Right atrium auricular region (tissue), 2 donors: ENCODE data around the gene DYNC2H1. TPM values are rescaled to one million over a fixed set of nuclear protein-coding genes. Genes with fewer than 3 reads are reported as not detected.

Experiments used
- DNase-seq: peaks from one replicate; pipeline ENCODE4 v3.0.0-alpha.2; 2019; ENCODE audit warnings: low spot score
- H3K27ac ChIP-seq, 2 donors: fragments of 200-600 bp; sonication (generic); 1 replicate in 1 of 2; 2 replicates in 1 of 2; pipeline ENCODE4 v1.5.1; 2016 to 2019
- H3K27me3 ChIP-seq, 2 donors: fragments of 200-600 bp; sonication (generic); one replicate each; pipeline versions ENCODE4 v1.5.1 to v1.6.0; 2017 to 2019
- H3K36me3 ChIP-seq: fragments of 200-600 bp; sonication (generic); one replicate; pipeline ENCODE4 v1.5.1; 2016
- H3K4me1 ChIP-seq, 2 donors: fragments of 200-600 bp; sonication (generic); one replicate each; pipeline versions ENCODE4 v1.5.1 to v1.6.0; 2017 to 2019
- H3K4me3 ChIP-seq, 2 donors: fragments of 200-600 bp; sonication (generic); 1 replicate in 1 of 2; 2 replicates in 1 of 2; pipeline ENCODE4 v1.5.1; 2017 to 2019; ENCODE audit warnings: mild to moderate bottlenecking in 1 of 2, moderate library complexity in 1 of 2
- H3K9me3 ChIP-seq, 2 donors: fragments of 200-600 bp; sonication (generic); one replicate each; pipeline ENCODE4 v1.5.1; 2019
- CTCF ChIP-seq, 2 donors: fragments of 200-600 bp; sonication (generic); IDR thresholded peaks; one replicate each; pipeline ENCODE4 v1.5.1; 2019; ENCODE audit warnings: antibody characterized with exemption in 2 of 2
- total RNA-seq, 2 donors: library from RNA; depleted of rRNA; stranded (reverse); fragments of >200 nt; gene quantifications; one replicate each; pipeline ENCODE4 v1.1.0, GENCODE V29; 2016

DYNC2H1 gene
- total RNA-seq, 2 donors from 2014 or later, result 7.8 to 12.7 TPM

DNA sequence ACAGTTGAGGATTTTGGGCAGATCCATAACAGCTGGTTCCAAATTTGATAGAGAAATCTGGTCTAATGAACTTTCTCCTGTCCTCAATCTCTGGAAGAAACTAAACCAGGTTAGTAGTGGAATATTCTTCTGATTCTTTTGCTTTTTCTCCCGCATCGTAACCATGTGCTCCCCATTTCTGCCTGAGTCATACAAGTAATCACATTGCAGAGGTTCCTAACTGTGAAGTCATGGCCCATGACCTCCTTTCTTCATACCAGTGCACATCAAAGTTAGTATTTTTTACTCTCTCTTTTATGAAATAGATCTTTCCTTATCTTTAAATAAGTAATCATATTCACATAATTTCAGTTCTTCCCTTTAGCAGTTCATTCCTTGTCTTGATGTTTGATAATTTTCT, 249.0 kb downstream of the DYNC2H1 start:
- no peaks in the 10 kb centered on the region for H3K27me3 ChIP-seq
- TF ChIP-seq CTCF (IDR thresholded peaks at IDR 0.05), result no peak
- H3K27ac ChIP-seq, result no peak overlapping the region

DNA sequence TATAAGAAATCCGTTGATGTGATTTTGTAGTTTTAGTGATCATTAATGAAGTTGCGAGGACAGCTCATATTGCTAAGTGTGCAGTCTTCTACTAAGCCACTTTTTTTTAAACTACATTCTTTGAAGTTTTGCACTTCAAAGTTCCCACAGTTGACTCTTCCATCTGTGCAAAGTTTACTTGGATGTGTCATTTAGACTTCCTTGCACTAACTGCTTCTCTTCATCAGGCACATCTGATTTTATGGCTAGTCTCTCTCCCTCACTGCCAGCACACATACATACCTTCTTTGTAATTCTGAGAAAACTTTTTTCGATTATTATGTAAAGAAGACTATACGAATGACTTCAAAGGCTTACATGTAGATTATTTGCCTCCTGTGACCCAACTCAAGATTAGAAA, 250.0 kb downstream of the DYNC2H1 start:
- Histone ChIP-seq H3K27ac (no peak overlapping the region), H3K4me3 (no peak overlapping the region), H3K36me3 (no peaks in the 10 kb centered on the region), H3K4me1 (no peaks in the 10 kb centered on the region), H3K27me3 (no peaks in the 10 kb centered on the region), H3K9me3 (no peaks in the 10 kb centered on the region)
- no peak for DNase-seq
- TF ChIP-seq CTCF (IDR thresholded peaks at IDR 0.05), result no peak

More for the DNA sequence above, 249.0 kb downstream of the DYNC2H1 start:
- DNase-seq, result no peak
- H3K4me1 ChIP-seq, result no peaks in the 10 kb centered on the region
- no peaks in the 10 kb centered on the region for H3K9me3 ChIP-seq
- no peak overlapping the region for H3K4me3 ChIP-seq
- no peaks in the 10 kb centered on the region for H3K36me3 ChIP-seq

GRCh38 chr11:103364687-103365086, 255.5 kb downstream of the DYNC2H1 start:
- TF ChIP-seq CTCF (IDR thresholded peaks at IDR 0.05), result no peak
- DNase-seq, result no peak
- Histone ChIP-seq H3K4me1 (no peaks in the 10 kb centered on the region), H3K36me3 (no peaks in the 10 kb centered on the region), H3K9me3 (no peaks in the 10 kb centered on the region), H3K27me3 (no peaks in the 10 kb centered on the region), H3K27ac (no peak overlapping the region), H3K4me3 (no peak overlapping the region)

GRCh38 chr11:103367650-103368049, 258.4 kb downstream of the DYNC2H1 start:
- DNase-seq, result no peak
- no peaks in the 10 kb centered on the region for H3K9me3 ChIP-seq
- no peak for TF ChIP-seq CTCF (IDR thresholded peaks at IDR 0.05)

DNA sequence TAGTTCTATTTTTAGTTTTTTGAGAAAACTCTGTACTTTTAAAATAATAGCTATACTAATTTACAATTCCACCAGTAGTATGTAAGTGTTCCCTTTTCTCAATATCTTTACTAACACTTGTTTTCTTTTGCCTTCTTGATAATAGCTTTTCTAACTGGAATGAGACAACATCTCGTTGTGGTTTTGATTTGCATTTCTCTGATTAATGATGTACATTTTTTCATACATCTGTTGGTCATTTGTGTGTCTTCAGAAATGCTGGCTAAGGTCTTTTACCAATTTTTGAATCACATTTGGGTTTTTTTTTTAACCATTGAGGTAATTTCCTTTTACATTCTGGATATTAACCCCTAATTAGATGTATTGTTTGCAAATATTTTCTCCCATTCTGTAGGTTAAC, 258.9 kb downstream of the DYNC2H1 start:
- Histone ChIP-seq H3K36me3 (no peaks in the 10 kb centered on the region), H3K27me3 (no peaks in the 10 kb centered on the region)

More at GRCh38 chr11:103367650-103368049, 258.4 kb downstream of the DYNC2H1 start:
- Histone ChIP-seq H3K27me3 (no peaks in the 10 kb centered on the region), H3K36me3 (no peaks in the 10 kb centered on the region), H3K4me1 (no peaks in the 10 kb centered on the region), H3K4me3 (no peak overlapping the region), H3K27ac (no peak overlapping the region)

More for the DNA sequence above, 258.9 kb downstream of the DYNC2H1 start:
- DNase-seq, result no peak
- Histone ChIP-seq H3K4me3 (no peak overlapping the region), H3K4me1 (no peaks in the 10 kb centered on the region), H3K9me3 (peaks cover 0 to 4% of the 10 kb centered on the region in 2 donors), H3K27ac (no peak overlapping the region)
- TF ChIP-seq CTCF (IDR thresholded peaks at IDR 0.05), result no peak
